Measurements from ENCODE around the gene C1orf105.

DNA sequence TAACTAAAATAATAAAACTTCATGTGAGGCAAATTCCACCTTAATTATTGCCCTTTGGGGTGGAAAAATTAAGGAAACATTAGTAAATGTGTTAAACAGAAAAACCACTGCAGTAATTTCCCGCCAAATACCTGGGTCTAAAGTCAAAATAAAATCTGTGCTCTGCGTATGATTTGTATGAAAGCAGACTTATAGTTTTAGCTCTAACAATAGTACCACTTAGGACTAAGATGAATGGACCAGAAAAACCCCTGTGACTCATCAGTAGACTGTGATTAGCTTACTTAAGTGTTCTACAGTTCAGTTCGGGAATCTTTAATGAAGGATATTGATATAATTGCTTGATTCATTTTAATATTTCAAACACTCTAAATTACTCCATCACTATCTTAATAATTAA lies 23.3 kb upstream of the C1orf105 start:
- TF ChIP-seq SUZ12 (IDR thresholded peaks at IDR 0.05; ENCODE audit: extremely low read depth, insufficient read depth, insufficient read length) (no peak), YY1 (IDR thresholded peaks at IDR 0.05; ENCODE audit: insufficient read depth, insufficient read length) (no peak)
